Activated naive CD8-positive, alpha-beta T cell (primary cell): ENCODE measurements around the gene IGF2.

Experiments
- H3K27ac Mint-ChIP-seq: one replicate; pipeline ENCODE4 v1.8.0; 2021; ENCODE audit warnings: mixed read lengths
- H3K27me3 Mint-ChIP-seq: one replicate; pipeline ENCODE4 v1.8.0; 2021; ENCODE audit warnings: mixed read lengths
- H3K36me3 Mint-ChIP-seq: one replicate; pipeline ENCODE4 v1.8.0; 2021; ENCODE audit warnings: mixed read lengths
- H3K4me1 Mint-ChIP-seq: one replicate; pipeline ENCODE4 v1.8.0; 2021; ENCODE audit warnings: low read depth, mixed read lengths
- H3K4me3 Mint-ChIP-seq: one replicate; pipeline ENCODE4 v1.8.0; 2021; ENCODE audit warnings: mild to moderate bottlenecking, mixed read lengths
- H3K9me3 Mint-ChIP-seq: one replicate; pipeline ENCODE4 v1.8.0; 2021; ENCODE audit warnings: low read depth, mixed read lengths

The IGF2 gene

DNA sequence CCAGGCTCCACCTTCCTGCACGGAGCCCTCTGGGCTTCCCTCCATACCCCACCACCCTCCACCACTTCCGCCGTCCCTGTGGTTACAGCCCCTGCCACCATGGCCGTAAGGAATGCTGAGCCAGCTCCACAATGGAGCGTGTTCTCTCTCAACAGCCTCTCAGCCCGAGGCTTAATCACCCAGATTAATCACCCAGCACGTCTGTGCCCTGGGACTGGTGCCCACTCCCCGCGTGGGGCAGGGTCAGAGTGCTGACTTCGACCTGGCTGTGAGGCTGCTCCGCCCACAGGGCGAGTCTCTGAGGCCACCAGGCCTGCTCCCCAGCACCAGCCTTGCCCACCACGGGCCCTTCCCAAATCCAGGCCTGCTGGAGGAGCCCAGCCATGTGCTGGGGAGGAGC lies 36.5 kb upstream of the IGF2 start:
- H3K36me3 Mint-ChIP-seq, result no peaks in the 10 kb centered on the region
- H3K27ac Mint-ChIP-seq, result no peak overlapping the region
- H3K27me3 Mint-ChIP-seq, result no peaks in the 10 kb centered on the region
- no peak overlapping the region for H3K4me3 Mint-ChIP-seq
- H3K4me1 Mint-ChIP-seq, result no peaks in the 10 kb centered on the region
- H3K9me3 Mint-ChIP-seq, result no peaks in the 10 kb centered on the region

DNA sequence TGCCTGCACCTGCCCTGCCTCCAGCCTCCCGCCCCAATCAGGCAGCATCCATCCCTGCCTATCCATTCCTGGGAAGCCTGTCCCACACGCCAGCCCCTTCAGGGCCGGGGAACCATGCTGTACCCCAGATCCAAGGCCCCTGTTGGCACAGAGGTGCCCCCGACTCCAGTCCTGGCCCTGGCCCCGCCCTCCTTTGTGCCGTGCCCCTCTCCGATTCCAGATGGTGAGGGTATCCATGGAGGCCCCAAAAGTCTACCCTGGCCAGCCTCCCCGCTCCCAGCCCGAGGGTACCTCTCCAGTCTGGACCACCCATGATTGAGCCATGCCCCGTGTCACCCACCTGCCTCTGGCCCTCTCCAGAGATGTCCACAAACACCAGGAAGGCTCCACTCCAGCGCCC lies 35.2 kb upstream of the IGF2 start:
- Mint-ChIP-seq H3K27ac (no peak overlapping the region), H3K4me3 (no peak overlapping the region), H3K27me3 (no peaks in the 10 kb centered on the region), H3K4me1 (no peaks in the 10 kb centered on the region), H3K9me3 (no peaks in the 10 kb centered on the region), H3K36me3 (no peaks in the 10 kb centered on the region)

DNA sequence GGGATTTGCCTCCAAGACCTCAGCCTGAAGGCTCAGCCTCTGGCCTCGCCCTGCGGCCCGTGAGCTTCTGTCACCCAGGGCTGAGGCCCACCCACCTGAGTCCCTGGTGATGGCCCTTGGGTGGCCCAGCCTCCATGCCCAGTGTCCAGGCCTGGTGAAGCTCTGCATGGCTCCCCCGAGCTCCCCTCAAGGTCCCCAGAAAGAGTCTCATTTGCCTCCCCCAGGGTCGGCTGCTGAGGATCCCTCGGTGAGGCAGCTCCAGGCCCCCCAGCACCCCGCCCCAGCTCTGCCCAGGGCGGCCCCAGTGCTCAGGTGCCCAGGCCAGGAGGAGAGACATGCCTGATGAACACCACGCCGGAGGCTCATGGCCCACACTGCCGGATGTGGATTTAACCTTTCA lies 34.6 kb upstream of the IGF2 start:
- Mint-ChIP-seq H3K36me3 (no peaks in the 10 kb centered on the region), H3K9me3 (no peaks in the 10 kb centered on the region), H3K4me1 (no peaks in the 10 kb centered on the region), H3K27me3 (no peaks in the 10 kb centered on the region), H3K4me3 (no peak overlapping the region), H3K27ac (no peak overlapping the region)

DNA sequence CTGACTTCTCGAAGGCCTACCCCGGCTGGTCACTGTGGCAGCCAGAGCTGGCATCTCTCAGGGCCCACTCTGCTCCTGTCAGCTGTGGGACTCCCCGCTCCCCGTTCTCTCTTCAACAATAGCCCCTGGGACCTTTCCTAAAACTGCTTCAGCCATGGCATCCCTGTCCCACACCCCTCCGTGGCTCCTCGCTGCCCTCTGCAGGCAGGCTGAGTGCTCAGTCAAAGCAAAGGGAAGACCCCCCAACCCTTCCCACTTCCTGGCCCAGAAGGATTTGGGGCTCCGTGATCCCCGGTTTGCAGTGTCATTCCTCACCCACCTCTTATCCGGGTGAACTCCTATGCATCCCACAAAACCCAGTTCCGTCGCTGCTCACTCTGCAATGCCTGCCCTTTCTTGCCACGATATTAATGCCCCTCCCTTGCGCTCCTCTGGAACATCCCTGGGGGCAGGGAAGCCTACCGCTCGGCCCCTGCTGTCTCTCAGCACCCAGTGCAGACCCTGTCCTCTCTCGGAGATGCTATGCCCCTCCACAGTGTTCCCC lies 34.0 kb upstream of the IGF2 start:
- Mint-ChIP-seq H3K9me3 (no peaks in the 10 kb centered on the region), H3K27ac (no peak overlapping the region), H3K4me3 (no peak overlapping the region), H3K27me3 (no peaks in the 10 kb centered on the region), H3K4me1 (no peaks in the 10 kb centered on the region), H3K36me3 (no peaks in the 10 kb centered on the region)

DNA sequence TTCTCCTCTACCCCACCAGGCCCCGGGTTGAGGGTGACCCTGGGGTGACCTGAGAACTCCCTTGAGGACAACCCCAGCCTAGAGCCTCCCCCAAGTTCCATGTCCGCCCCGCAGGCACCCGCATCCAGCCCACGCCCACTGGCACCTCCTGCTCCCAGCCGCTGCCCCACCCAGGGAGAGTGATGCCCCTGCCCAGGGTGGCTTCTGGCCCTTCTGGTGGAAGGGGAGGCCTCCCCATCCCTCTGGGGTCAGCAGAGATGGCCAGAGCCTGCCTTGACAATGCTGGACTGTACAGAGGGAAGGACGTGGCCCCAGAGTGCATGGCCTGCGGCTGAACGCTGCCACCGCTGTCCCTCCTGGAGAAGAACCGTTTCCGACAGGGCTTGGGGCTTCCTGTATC lies 33.5 kb upstream of the IGF2 start:
- H3K4me3 Mint-ChIP-seq, result no peak overlapping the region
- H3K27ac Mint-ChIP-seq, result no peak overlapping the region
- no peaks in the 10 kb centered on the region for H3K4me1 Mint-ChIP-seq
- no peaks in the 10 kb centered on the region for H3K9me3 Mint-ChIP-seq
- no peaks in the 10 kb centered on the region for H3K27me3 Mint-ChIP-seq
- no peaks in the 10 kb centered on the region for H3K36me3 Mint-ChIP-seq

DNA sequence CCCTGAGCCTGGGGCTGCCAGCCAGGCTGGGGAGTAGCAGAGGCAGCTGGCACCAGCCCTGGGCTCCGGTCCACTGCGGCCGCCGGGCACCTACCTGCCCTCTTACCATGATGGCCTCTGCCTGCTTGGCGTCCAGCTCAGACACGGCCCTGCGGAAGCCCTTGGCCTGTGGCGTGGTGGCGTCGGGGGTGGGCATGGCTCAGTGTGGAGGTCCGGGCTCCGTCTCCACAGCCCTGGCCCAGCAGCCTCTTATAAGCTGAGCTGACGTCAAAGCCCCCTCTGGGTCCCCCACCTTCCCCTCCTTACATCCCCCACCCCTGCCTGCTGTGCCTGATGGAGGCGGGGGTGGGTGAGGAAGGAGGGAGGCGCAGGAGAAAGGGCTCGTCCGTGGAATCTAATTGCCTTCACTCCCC lies 32.4 kb upstream of the IGF2 start, which contains the start of gene TH:
TH (minus strand) TSS at position 225 of the 413 bp plus-strand sequence; CDS start at position 196, 29 bp downstream.
- no peaks in the 10 kb centered on the region for H3K27me3 Mint-ChIP-seq
- no peaks in the 10 kb centered on the region for H3K9me3 Mint-ChIP-seq
- no peaks in the 10 kb centered on the region for H3K4me1 Mint-ChIP-seq
- no peak within 1 kb of the TSS for H3K4me3 Mint-ChIP-seq
- H3K27ac Mint-ChIP-seq, result no peak within 1 kb of the TSS
- H3K36me3 Mint-ChIP-seq, result no peaks in the 10 kb centered on the region

DNA sequence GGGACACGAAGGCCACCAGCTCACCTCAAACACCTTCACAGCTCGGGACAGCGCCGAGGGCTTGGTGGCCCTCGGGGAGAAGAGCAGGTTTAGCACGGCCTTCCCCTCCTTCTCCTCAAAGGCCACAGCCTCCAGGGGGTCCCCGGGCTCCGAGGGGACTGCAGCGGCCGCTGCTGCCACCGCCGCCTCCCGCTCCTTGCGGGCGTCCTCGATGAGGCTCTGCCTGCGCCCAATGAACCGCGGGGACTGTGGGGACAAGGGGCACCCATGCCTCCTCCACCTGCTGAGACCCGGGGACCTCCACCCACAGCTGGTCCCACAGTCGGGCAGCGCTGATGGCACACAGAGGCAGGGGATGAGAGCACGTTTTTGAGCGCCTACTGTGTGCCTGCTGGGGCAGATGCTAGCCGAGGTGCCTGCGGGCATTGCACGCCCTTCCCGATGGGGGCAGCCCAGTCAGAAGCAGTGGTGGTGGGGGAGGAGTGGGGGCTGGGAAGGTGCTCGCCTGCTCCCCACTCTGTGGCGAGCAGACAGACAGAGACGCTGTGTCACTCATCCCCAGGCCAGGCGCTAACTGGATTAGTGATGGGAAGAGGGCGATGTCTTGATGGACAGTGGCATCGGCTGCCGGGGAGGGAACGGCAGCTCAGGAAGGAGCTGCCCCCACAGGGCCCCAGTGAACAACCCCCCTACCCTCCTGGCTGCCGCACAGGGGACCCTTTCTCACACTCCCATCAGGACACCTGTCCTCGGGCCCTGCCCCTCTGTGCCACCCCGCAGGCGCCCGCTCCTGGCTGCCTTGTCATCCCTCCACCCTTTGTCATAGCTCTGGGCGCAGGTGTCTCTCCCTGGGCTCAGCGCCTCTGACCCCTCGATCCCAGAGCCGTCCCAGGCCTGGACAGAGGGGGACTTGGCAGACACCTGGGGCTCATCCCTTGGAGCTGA lies 30.7 kb upstream of the IGF2 start:
- H3K36me3 Mint-ChIP-seq, result no peaks in the 10 kb centered on the region
- no peaks in the 10 kb centered on the region for H3K4me1 Mint-ChIP-seq
- H3K27ac Mint-ChIP-seq, result no peak overlapping the region
- H3K27me3 Mint-ChIP-seq, result no peaks in the 10 kb centered on the region
- H3K4me3 Mint-ChIP-seq, result no peak overlapping the region
- H3K9me3 Mint-ChIP-seq, result no peaks in the 10 kb centered on the region

DNA sequence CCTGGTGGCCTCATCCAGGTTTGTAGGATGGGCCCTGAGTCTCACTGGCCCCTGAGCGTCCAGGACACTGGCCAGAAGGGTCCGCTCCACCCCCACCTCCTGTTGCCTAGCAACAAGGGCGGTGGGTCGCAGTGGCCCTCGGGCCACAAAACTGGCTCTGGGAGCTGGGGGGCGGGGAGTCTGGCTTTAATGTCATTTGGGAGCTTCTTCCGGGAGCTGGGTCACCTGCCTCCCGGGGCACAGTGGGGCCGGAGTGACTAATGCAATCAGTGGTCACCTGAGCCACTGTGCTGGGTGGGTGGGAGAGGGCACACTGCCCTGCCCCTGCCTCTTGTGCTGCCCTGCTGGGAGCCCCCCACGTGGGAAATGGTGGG lies 29.8 kb upstream of the IGF2 start:
- Mint-ChIP-seq H3K27me3 (no peaks in the 10 kb centered on the region), H3K4me3 (no peak overlapping the region), H3K27ac (no peak overlapping the region), H3K4me1 (no peaks in the 10 kb centered on the region), H3K9me3 (no peaks in the 10 kb centered on the region), H3K36me3 (no peaks in the 10 kb centered on the region)

DNA sequence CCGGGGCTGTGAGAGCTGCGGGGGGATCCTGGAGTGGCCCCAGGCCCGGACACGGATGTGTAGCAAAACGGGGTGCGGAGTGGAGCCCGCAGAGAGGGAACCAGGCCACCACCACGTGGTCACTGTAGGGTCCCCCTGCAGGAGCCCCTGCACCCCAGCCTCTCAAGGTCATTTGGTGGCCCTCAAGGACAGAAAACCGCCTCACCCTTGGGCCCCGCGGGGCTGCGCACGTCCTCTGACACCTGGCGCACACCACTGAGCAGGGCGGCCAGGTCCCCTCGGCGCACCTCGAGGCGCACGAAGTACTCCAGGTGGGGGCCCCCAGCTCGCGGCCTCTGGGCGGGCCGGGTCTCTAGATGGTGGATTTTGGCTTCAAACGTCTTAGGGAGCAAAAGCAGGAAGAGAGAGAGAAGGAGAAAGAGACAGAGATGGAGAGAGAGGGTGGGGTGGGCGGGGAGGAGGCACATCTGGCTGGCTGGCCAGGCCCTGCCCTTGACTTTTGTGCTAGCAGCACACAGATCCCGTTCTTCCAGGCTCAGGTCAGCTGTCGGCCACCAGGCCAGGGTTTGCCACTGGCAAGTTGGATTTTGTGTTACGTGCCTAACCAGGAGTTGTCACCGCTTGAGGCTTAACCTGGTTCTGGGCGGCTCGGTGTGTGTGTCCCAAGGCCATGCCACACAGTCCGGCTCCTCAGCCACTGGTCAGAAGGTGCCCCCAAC lies 29.3 kb upstream of the IGF2 start:
- Mint-ChIP-seq H3K27ac (no peak overlapping the region), H3K27me3 (no peaks in the 10 kb centered on the region), H3K9me3 (no peaks in the 10 kb centered on the region), H3K4me1 (no peaks in the 10 kb centered on the region), H3K4me3 (no peak overlapping the region), H3K36me3 (no peaks in the 10 kb centered on the region)

DNA sequence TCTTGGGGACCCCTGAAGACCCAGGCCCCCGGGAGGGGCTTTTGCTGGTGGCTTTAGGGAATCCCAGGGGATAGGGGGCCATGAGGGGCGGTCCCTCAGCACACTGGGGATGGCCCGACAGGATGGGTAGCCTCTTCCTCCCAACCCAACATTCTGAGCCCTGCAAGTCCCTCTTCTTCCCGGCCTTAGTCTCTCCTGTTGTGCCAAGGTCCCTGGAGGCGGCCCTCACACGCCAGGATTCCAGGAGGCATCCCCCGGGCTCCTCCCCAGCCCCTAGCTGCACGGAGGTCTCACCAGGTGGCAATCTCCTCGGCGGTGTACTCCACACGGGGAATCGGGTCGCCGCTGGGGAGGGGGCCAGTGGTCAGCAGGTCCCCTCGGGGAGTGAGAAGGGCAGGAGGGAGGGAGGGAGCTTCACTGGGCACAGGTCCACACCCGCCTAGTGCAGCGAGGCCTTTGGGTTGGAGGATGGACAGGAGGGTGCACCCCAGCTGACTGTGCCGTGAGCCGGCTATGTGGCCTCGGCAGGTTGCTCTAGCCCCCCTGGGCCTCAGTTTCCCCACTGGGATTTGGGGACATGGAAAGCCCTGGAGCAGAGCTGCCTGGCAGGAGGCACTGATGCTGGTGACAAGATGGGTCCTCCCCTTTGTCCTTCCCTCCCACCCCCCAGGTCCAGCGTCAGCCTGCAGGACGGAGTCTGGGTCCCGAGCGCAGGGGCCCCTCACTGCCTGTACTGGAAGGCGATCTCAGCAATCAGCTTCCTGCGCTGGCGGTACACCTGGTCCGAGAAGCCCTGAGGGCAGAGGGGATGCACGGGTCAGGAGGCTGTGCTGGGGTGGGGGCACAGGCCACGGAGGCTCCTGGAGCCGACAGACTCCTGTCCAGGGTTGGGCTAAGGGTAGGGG lies 28.2 kb upstream of the IGF2 start:
- Mint-ChIP-seq H3K36me3 (no peaks in the 10 kb centered on the region), H3K4me1 (no peaks in the 10 kb centered on the region), H3K9me3 (no peaks in the 10 kb centered on the region), H3K27me3 (no peaks in the 10 kb centered on the region), H3K4me3 (no peak overlapping the region), H3K27ac (no peak overlapping the region)

DNA sequence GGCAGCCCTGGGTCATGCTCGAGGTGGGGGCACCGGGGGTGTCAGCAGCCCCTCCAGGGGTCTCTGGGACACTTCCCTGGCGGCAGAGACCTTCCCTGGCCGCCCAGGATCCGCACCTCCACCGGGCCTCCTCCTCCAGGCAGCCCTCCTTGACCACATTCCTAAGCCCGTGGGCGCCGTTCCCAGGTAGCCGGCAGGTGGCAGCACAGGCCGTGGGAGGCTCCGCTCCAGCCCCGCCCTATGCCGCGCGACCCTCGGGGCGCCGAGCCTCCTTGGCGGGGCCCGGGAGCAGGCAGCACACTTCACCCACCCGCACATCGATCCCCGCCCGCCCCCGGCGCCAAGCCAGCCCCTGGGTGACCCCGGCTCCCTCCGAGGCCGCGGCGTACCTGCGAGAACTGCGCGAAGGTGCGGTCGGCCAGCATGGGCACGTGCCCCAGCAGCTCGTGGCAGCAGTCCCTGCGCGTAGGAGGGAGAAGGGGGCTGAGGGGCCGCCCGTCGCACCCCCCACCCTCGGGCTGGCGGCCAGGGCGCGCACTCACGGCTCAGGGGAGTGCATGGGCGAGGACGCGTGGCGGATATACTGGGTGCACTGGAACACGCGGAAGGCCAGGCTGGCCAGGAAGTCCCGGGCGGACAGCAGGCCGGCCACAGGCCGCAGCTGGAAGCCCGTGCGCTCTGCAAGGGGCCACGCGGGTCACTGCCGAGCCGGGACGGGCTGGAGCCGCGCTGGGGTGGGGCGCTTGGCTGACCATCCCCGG lies 27.1 kb upstream of the IGF2 start:
- Mint-ChIP-seq H3K4me1 (no peaks in the 10 kb centered on the region), H3K9me3 (no peaks in the 10 kb centered on the region), H3K27me3 (no peaks in the 10 kb centered on the region), H3K4me3 (no peak overlapping the region), H3K27ac (no peak overlapping the region), H3K36me3 (no peaks in the 10 kb centered on the region)

DNA sequence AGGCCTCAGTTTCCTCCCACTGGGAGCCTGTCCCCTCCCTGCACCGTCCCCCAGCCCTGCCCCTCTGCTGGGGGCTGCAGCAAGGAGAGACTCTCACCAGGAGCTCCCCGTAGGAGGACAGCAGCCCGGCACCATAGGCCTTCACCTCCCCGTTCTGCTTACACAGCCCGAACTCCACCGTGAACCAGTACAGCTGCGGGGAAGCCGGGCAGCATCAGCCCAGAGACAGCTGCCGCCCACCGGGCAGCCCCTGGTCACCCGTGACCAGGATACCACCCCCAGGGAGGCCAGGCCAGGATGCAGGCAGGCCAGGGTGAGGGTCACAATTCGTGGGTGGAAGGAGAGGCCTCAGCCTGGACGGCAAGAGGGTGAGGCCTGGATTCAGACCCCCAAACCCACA lies 26.4 kb upstream of the IGF2 start:
- no peaks in the 10 kb centered on the region for H3K9me3 Mint-ChIP-seq
- H3K36me3 Mint-ChIP-seq, result no peaks in the 10 kb centered on the region
- H3K27ac Mint-ChIP-seq, result no peak overlapping the region
- no peaks in the 10 kb centered on the region for H3K27me3 Mint-ChIP-seq
- H3K4me3 Mint-ChIP-seq, result no peak overlapping the region
- no peaks in the 10 kb centered on the region for H3K4me1 Mint-ChIP-seq

DNA sequence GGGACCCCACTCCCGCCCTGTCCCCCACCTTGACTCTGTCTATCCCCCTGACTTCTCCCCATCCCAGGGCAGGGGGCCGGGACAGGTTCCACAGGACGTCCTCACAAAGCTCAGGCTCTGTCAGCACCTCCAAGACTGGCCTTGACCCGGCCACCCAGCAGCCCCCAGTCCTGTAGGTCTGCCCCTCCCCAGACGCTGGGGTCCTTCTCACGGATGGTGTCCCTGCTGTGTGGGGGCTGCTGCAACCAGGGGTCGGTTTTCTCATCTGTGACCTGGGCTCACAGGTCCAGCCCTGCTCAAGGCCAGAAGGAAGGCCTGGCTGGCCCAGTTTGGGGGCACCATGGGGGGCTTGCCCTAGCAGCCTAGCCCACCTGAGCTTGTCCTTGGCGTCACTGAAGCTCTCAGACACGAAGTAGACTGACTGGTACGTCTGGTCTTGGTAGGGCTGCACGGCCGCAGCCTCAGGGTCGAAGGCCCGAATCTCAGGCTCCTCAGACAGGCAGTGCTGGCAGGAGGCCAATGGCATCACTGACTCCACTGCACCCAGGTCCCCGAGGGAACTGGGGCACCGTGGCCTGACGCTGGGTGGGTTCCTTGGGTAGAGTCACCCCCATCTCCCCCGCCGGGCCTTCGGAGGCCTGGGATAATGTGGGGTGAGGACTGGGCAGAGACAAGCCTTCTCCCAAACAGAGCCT lies 25.8 kb upstream of the IGF2 start:
- Mint-ChIP-seq H3K4me1 (no peaks in the 10 kb centered on the region), H3K4me3 (no peak overlapping the region), H3K27me3 (no peaks in the 10 kb centered on the region), H3K36me3 (no peaks in the 10 kb centered on the region), H3K9me3 (no peaks in the 10 kb centered on the region), H3K27ac (no peak overlapping the region)

DNA sequence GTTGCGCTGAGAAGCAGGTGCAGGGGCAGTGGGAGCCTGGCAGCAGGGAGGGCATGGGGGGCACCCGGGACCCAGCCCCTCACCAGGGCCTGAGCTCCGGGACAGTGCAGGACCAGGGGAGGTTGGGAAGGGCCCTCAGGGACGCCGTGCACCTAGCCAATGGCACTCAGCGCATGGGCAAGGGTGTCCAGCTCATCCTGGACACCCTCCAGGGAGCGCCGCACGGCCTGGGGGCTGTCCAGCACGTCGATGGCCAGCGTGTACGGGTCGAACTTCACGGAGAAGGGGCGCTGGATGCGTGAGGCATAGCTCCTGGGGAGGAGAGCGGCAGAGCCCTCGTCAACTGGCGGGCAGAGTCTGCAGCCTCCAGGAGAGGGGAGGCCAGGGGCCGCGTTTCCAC lies 24.9 kb upstream of the IGF2 start:
- H3K4me1 Mint-ChIP-seq, result no peaks in the 10 kb centered on the region
- H3K9me3 Mint-ChIP-seq, result no peaks in the 10 kb centered on the region
- no peak overlapping the region for H3K4me3 Mint-ChIP-seq
- H3K27ac Mint-ChIP-seq, result no peak overlapping the region
- no peaks in the 10 kb centered on the region for H3K36me3 Mint-ChIP-seq
- H3K27me3 Mint-ChIP-seq, result no peaks in the 10 kb centered on the region
